ENCODE data around the gene NAPSA. TPM values are rescaled to one million over a fixed set of nuclear protein-coding genes. Genes with fewer than 3 reads are reported as not detected.

Gene NAPSA
- polyA plus RNA-seq, 1 experiment: 0.32 TPM

DNA sequence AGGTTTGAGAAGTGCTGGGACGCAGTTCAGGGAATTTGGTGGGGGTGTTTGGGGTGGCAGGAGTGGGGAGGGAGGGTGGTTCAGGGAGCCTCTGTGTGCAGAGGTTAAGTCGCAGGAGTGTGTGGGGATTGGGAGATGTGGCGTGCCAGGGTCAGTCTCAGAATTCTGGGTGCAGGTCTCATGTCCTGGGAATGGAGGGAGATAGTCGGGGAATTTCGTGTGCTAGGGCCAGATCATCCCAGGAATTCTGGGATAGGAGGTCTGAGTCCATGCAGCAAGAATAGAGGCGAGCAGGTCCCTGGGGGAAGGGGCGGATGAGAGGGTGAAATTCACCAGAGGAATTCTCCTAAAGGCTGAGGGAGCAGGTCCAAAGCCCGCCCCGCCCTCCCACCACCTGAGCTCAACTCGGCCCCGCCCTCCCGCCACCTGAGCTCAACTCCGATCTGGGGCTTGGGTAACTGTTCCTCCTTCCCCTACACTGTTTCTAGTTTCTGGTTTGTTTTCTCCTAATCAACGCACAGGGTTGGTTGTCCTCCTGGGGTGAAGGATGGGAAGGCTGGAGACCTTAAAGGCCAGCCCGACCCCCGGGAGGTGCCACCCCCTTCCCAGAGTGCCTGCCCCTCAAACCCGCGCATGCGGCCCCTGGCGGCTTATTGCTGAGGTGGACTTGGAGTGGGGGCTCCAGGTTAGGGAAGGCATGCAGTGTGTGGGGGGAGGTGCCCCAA lies 51.5 kb downstream of the NAPSA start:
- no peak for DNase-seq (ENCODE audit: low read depth)
- peaks cover 11% of the 10 kb centered on the region for H3K27me3 ChIP-seq (ENCODE audit: control insufficient read depth, insufficient read depth, low read length)
- ChIA-PET CTCF (no interaction called here), POLR2A (interaction anchor here (0.6 kb wide), 1 partner anchor 15 kb away, joined by 4 read pairs; no protein-coding TSS in a partner anchor)
- H3K4me3 ChIP-seq (ENCODE audit: low read depth, low read length): no peak overlapping the region
- H3K36me3 ChIP-seq (ENCODE audit: control insufficient read depth, insufficient read depth, low read length): no peaks in the 10 kb centered on the region
- TF ChIP-seq, protein P1, sequence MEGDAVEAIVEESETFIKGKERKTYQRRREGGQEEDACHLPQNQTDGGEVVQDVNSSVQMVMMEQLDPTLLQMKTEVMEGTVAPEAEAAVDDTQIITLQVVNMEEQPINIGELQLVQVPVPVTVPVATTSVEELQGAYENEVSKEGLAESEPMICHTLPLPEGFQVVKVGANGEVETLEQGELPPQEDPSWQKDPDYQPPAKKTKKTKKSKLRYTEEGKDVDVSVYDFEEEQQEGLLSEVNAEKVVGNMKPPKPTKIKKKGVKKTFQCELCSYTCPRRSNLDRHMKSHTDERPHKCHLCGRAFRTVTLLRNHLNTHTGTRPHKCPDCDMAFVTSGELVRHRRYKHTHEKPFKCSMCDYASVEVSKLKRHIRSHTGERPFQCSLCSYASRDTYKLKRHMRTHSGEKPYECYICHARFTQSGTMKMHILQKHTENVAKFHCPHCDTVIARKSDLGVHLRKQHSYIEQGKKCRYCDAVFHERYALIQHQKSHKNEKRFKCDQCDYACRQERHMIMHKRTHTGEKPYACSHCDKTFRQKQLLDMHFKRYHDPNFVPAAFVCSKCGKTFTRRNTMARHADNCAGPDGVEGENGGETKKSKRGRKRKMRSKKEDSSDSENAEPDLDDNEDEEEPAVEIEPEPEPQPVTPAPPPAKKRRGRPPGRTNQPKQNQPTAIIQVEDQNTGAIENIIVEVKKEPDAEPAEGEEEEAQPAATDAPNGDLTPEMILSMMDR (IDR thresholded peaks at IDR 0.05; ENCODE audit: insufficient read depth, low read depth, low read length): no peak

DNA sequence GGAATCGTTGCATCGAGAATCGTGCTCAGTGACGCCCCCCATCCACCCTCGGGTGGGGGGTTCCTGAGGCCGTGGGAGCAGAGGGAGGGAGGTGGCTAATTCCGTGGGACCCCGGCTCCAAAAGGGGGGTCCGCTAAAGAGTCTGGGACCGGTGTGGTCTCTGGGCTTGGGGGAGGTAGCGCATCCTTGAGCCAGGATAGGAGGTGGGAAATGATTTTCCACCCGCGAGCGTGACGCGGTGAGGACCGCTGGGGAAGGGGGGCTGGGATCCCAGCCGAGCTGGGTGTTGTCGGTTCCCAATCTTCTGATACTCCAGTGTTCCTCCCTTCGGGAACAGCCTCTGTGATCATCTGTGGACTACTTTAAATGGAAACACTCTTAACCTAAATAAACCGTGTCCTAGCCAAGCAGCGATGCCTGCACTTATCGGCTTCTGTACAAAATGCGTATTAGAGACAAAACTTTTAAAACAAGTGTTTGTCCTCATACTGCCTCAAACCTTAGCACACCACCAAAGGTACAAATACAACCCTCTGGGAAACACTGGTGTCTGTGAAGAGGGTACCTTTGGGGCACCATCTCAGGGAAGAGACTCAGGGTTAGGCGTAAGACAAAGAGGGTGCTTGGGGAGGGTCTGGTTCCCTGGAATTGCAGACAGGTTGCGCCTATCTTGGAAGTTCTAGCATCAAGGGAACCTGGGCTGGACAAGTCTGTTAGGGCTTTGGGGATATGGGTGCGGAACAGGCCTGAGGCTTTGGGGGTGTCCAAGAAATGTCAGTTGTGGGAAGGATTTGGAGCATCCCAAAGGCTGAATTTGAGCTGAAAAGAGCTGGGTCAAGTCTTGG lies 52.2 kb downstream of the NAPSA start:
- CTCF ChIA-PET: no interaction called here
- no peaks in the 10 kb centered on the region for H3K36me3 ChIP-seq (ENCODE audit: control insufficient read depth, insufficient read depth, low read length)
- no peak for DNase-seq (ENCODE audit: low read depth)
- peaks cover 11% of the 10 kb centered on the region for H3K27me3 ChIP-seq (ENCODE audit: control insufficient read depth, insufficient read depth, low read length)
- TF ChIP-seq, protein P1 (IDR thresholded peaks at IDR 0.05; ENCODE audit: insufficient read depth, low read depth, low read length): no peak
- H3K4me3 ChIP-seq (ENCODE audit: low read depth, low read length): no peak overlapping the region
- POLR2A ChIA-PET: no interaction called here

DNA sequence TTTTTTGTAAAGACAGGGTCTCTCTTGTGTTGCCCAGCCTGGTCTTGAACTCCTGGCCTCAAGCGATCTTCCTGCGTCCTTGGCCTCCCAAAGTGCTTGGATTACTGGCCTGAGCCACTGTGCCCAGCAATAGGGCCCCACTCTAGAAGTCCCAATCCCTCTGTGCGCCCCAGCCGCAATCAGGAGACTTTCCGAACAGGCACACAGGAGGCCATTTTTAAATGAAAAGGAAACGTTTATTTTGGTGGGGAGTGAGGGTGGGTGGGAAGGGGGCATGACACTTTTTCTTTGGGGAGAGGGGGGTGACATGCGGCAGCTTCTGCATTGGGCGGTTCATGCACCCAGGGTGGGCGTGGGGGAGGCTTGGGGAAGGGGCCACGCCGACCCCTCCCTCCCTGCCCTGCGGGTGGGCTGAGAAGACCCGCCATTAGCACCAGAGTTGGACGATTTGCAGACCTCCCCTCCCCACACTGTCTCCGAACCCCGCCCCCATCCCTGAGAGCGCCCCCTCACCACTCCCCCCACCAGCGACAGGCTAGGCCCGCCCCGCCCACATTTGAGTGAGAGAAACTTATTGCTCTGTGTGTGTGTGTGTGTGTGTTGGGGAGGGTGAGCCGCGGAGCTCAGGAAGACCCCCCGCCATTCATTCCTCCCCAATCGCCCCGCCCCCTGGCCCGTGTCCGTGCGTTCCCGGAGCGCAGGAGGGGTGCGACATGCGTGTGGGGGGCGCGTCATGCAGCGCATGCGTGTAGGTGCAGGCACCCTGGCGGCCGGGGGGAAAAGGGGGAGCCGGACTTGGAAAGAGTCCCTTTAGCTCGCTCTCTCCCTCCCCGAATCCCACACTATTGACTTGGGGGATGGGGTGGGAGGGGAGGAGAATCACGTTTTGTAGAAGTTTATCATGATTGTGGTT lies 53.5 kb downstream of the NAPSA start:
- no peak for DNase-seq (ENCODE audit: low read depth)
- TF ChIP-seq, protein P1 (IDR thresholded peaks at IDR 0.05; ENCODE audit: insufficient read depth, low read depth, low read length): no peak
- ChIA-PET CTCF (no interaction called here), POLR2A (no interaction called here)
- H3K27me3 ChIP-seq (ENCODE audit: control insufficient read depth, insufficient read depth, low read length): peaks cover 11% of the 10 kb centered on the region
- no peaks in the 10 kb centered on the region for H3K36me3 ChIP-seq (ENCODE audit: control insufficient read depth, insufficient read depth, low read length)
- H3K4me3 ChIP-seq (ENCODE audit: low read depth, low read length): no peak overlapping the region

DNA sequence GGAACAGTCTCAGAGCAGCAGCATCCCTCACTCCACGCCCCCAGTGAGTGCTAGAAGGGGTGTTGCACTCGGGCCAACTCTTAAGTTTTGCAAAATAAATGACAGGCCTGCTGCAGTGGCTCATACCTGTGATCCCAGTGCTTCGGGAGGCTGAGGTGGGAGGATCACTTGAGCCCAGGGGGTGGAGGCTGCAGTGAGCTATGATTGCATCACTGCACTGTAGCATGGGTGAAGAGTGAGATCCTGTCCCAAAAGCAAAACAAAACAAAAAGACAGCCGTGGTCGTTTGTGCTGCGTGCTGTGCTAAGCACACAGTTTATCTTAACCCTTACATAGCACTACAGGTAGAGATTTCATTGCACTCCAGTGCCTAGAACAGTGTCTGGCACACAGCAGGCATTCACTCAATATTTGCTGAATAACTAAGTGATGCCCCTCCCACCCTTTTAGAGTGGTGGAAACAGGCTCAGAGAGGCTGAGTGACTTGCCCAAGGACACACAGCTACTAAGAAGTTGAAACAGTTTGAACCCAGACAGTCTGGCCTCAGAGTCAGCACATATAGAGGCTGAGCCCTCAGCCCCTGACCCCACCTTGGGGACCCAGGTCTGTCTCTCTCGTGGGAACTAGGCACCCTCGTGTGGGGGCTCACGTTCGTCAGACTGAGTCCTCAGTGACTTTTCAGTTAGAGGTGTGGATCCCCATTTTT lies 54.5 kb downstream of the NAPSA start:
- ChIA-PET POLR2A (no interaction called here), CTCF (no interaction called here)
- peaks cover 11% of the 10 kb centered on the region for H3K27me3 ChIP-seq (ENCODE audit: control insufficient read depth, insufficient read depth, low read length)
- TF ChIP-seq, protein P1 (IDR thresholded peaks at IDR 0.05; ENCODE audit: insufficient read depth, low read depth, low read length): no peak
- no peaks in the 10 kb centered on the region for H3K36me3 ChIP-seq (ENCODE audit: control insufficient read depth, insufficient read depth, low read length)
- no peak for DNase-seq (ENCODE audit: low read depth)
- no peak overlapping the region for H3K4me3 ChIP-seq (ENCODE audit: low read depth, low read length)
